ENCODE data around the gene FAM221B.

Gene FAM221B

GRCh38 chr9:35834260-35835215 lies 6.0 kb upstream of the FAM221B start:
- H3K4me3 ChIP-seq (ENCODE audit: low read depth, low read length) = no peak overlapping the region
- H3K36me3 ChIP-seq (ENCODE audit: control insufficient read depth, insufficient read depth, low read length) = no peaks in the 10 kb centered on the region
- no peak overlapping the region for H3K27ac ChIP-seq (ENCODE audit: low read depth, low read length)
- peaks cover 7% of the 10 kb centered on the region; the same call in 1 of the 2 replicates for H3K4me1 ChIP-seq (ENCODE audit: control insufficient read depth, insufficient read depth, low read length)
- H3K9ac ChIP-seq (ENCODE audit: low read length) = no peak overlapping the region
- no peaks in the 10 kb centered on the region for H3K9me3 ChIP-seq (ENCODE audit: control insufficient read depth, insufficient read depth, low read depth, low read length)
- no peaks in the 10 kb centered on the region; the same call in 1 of the 2 replicates for H3K27me3 ChIP-seq (ENCODE audit: control insufficient read depth, insufficient read depth, low read length)

DNA sequence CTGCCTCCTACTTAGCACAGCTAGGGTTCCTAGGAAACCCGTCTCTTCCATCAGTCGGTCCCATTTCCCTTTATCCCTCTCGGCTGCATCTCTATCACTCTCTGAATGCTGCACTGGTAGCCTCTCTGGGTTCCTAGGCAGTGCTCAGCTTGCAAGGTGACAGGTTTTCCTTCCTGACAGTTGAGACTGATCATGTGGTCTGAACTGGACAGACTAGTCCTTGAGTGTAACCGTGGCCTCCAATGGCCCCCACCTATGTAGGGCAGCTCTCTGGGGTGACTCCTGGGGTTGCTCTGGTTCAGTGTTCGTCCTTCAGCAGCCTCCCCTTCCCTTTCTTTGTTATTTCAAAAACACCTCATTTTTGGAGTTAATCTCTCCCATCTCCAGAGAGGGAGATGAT lies 4.3 kb upstream of the FAM221B start:
- Histone ChIP-seq H3K27ac (ENCODE audit: low read depth, low read length) (no peak overlapping the region), H3K36me3 (ENCODE audit: control insufficient read depth, insufficient read depth, low read length) (no peaks in the 10 kb centered on the region), H3K9me3 (ENCODE audit: control insufficient read depth, insufficient read depth, low read depth, low read length) (no peaks in the 10 kb centered on the region), H3K4me1 (ENCODE audit: control insufficient read depth, insufficient read depth, low read length) (peaks cover 11% of the 10 kb centered on the region; the same call in 1 of the 2 replicates), H3K4me3 (ENCODE audit: low read depth, low read length) (no peak overlapping the region), H3K27me3 (ENCODE audit: control insufficient read depth, insufficient read depth, low read length) (no peaks in the 10 kb centered on the region; the same call in 1 of the 2 replicates), H3K9ac (ENCODE audit: low read length) (no peak overlapping the region)

DNA sequence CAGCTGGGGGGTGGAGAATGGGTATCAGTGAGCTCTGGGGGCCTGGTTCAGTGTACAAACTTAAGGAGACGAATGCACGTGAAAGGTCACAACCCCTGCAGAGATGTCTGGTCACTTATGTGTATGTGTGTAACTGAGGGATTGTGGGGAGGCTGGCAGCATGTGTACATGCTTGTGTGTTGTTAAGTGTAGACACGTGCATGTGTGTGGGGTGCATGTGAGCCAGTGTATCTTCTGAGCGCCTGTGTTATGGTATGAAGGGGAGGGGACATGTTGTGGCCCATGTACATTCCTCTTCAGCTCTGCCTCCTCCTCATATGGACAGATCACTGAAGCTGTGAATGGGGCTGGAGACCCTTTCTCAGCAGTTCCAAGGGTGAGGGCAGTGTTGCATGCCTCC lies 2.5 kb upstream of the FAM221B start:
- H3K27ac ChIP-seq (ENCODE audit: low read depth, low read length) = no peak overlapping the region
- no peak overlapping the region for H3K4me3 ChIP-seq (ENCODE audit: low read depth, low read length)
- H3K9ac ChIP-seq (ENCODE audit: low read length) = no peak overlapping the region
- peaks cover 14% of the 10 kb centered on the region; the same call in 1 of the 2 replicates for H3K4me1 ChIP-seq (ENCODE audit: control insufficient read depth, insufficient read depth, low read length)
- H3K36me3 ChIP-seq (ENCODE audit: control insufficient read depth, insufficient read depth, low read length) = no peaks in the 10 kb centered on the region
- H3K9me3 ChIP-seq (ENCODE audit: control insufficient read depth, insufficient read depth, low read depth, low read length) = no peaks in the 10 kb centered on the region
- no peaks in the 10 kb centered on the region for H3K27me3 ChIP-seq (ENCODE audit: control insufficient read depth, insufficient read depth, low read length)

- Histone ChIP-seq H3K36me3 (ENCODE audit: control insufficient read depth, insufficient read depth, low read length) (no peaks in the 10 kb centered on the region), H3K9me3 (ENCODE audit: control insufficient read depth, insufficient read depth, low read depth, low read length) (no peaks in the 10 kb centered on the region), H3K9ac (ENCODE audit: low read length) (peak overlapping the region; percentile 53), H3K27ac (ENCODE audit: low read depth, low read length) (no peak overlapping the region), H3K27me3 (ENCODE audit: control insufficient read depth, insufficient read depth, low read length) (no peaks in the 10 kb centered on the region), H3K4me1 (ENCODE audit: control insufficient read depth, insufficient read depth, low read length) (peaks cover 15% of the 10 kb centered on the region; the same call in 1 of the 2 replicates), H3K4me3 (ENCODE audit: low read depth, low read length) (peak overlapping the region; percentile 86)
Measured at GRCh38 chr9:35829764-35830096, 1.2 kb upstream of the FAM221B start.

DNA sequence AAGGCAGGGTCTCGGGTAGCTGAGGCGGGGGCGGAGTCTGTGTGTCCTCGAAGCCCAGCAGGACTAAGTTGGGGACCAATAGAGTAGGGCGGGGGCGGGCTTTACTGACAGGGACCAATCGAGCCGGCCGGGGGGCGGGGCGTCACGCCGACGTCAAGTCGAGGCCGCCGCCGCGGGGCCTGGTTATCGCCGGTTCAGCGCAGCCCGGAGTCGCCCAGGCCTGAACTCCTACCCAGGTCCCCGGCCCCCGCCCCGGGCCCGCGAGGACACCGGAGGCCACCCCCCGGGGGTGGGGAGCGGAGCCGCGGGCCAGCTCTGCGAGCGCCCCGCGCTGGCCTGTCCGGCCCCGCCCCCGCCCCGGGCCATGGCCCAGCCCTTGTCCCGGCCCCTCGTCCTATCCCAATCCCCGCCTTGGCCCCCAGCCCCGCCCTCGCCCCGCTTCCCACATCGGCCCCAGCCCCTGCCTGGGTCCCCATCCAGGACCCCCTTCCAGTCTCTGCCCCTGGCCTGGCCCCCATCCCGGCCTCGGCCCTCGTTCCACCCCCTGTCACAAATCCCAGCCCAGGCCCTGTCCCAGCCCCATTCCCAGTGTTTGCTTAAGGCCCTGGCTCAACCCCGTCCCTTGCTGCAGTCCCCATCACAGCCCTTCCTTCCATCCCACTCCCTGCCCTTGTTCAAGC lies 692 bp upstream of the FAM221B start, which contains the start of gene TMEM8B:
TSS of gene TMEM8B (plus strand) at position 145 of the 680 bp plus-strand sequence. CDS start at position 365, 220 bp downstream.
- peak within 1 kb of the TSS; percentile 86 for H3K4me3 ChIP-seq (ENCODE audit: low read depth, low read length)
- H3K4me1 ChIP-seq (ENCODE audit: control insufficient read depth, insufficient read depth, low read length) = peaks cover 16% of the 10 kb centered on the region
- peak within 1 kb of the TSS; percentile 62 for H3K9ac ChIP-seq (ENCODE audit: low read length)
- H3K27ac ChIP-seq (ENCODE audit: low read depth, low read length) = no peak within 1 kb of the TSS
- H3K36me3 ChIP-seq (ENCODE audit: control insufficient read depth, insufficient read depth, low read length) = no peaks in the 10 kb centered on the region
- no peaks in the 10 kb centered on the region for H3K27me3 ChIP-seq (ENCODE audit: control insufficient read depth, insufficient read depth, low read length)
- no peaks in the 10 kb centered on the region for H3K9me3 ChIP-seq (ENCODE audit: control insufficient read depth, insufficient read depth, low read depth, low read length)

- Histone ChIP-seq H3K4me3 (ENCODE audit: low read depth, low read length) (no peak overlapping the region), H3K9me3 (ENCODE audit: control insufficient read depth, insufficient read depth, low read depth, low read length) (no peaks in the 10 kb centered on the region), H3K27ac (ENCODE audit: low read depth, low read length) (no peak overlapping the region), H3K9ac (ENCODE audit: low read length) (no peak overlapping the region), H3K4me1 (ENCODE audit: control insufficient read depth, insufficient read depth, low read length) (peaks cover 27% of the 10 kb centered on the region), H3K27me3 (ENCODE audit: control insufficient read depth, insufficient read depth, low read length) (no peaks in the 10 kb centered on the region), H3K36me3 (ENCODE audit: control insufficient read depth, insufficient read depth, low read length) (no peaks in the 10 kb centered on the region)
Measured at GRCh38 chr9:35827486-35827885, 1.0 kb downstream of the FAM221B start.

DNA sequence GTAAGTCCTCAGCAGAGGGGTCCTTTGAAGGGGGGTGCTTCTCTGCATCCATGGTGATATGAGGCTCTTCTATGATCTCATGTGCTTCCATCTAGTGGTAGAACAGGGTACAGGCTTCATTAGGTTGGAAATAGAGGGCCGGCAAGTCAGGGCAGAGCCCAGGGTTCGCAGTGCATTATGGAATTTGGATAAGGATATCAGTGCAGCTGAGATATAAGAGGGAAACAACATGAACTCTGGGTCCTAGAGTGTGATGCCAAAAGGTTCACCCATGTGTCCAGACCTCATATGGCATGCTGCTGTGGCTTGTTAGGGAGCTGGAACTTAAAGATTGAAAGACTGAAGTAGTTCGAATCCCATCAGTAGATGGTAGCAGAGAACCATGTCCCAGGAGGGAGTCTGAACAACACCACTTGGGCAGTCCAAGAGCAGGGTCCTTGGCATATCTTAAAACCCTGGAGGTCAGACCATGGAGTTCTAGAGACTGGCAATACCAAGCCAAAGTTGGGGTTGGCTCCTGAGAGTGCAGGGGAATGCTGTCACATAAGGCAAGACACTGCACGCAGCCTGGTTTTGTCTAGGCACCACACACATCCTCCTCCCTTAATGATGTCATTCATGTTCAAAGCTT lies 2.3 kb downstream of the FAM221B start:
- H3K9ac ChIP-seq (ENCODE audit: low read length) = no peak overlapping the region
- no peaks in the 10 kb centered on the region for H3K36me3 ChIP-seq (ENCODE audit: control insufficient read depth, insufficient read depth, low read length)
- H3K27ac ChIP-seq (ENCODE audit: low read depth, low read length) = no peak overlapping the region
- H3K4me1 ChIP-seq (ENCODE audit: control insufficient read depth, insufficient read depth, low read length) = peaks cover 27% of the 10 kb centered on the region
- H3K27me3 ChIP-seq (ENCODE audit: control insufficient read depth, insufficient read depth, low read length) = no peaks in the 10 kb centered on the region
- no peak overlapping the region for H3K4me3 ChIP-seq (ENCODE audit: low read depth, low read length)
- no peaks in the 10 kb centered on the region for H3K9me3 ChIP-seq (ENCODE audit: control insufficient read depth, insufficient read depth, low read depth, low read length)

DNA sequence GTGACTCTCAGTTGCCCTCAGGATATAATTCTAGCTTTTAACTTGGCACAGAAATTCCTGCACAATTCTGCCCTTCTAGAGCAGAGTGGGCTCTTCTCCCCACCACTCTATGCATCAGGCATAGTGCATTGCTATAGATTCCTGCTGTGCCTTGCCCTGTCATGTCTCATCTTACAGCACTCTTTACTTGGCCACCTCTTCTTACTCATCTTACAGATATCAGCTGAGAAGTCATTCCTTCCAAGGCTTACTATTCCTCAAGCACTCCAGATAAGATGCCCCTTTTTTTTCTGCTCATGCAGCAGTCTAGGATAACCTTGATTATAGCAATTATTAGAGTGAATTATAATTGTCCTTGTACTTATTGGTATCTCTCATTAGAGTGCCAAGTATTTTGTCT lies 5.6 kb downstream of the FAM221B start:
- H3K4me1 ChIP-seq (ENCODE audit: control insufficient read depth, insufficient read depth, low read length) = peaks cover 16% of the 10 kb centered on the region
- no peak overlapping the region for H3K9ac ChIP-seq (ENCODE audit: low read length)
- no peaks in the 10 kb centered on the region for H3K27me3 ChIP-seq (ENCODE audit: control insufficient read depth, insufficient read depth, low read length)
- H3K27ac ChIP-seq (ENCODE audit: low read depth, low read length) = no peak overlapping the region
- no peaks in the 10 kb centered on the region for H3K36me3 ChIP-seq (ENCODE audit: control insufficient read depth, insufficient read depth, low read length)
- no peaks in the 10 kb centered on the region for H3K9me3 ChIP-seq (ENCODE audit: control insufficient read depth, insufficient read depth, low read depth, low read length)
- no peak overlapping the region for H3K4me3 ChIP-seq (ENCODE audit: low read depth, low read length)

DNA sequence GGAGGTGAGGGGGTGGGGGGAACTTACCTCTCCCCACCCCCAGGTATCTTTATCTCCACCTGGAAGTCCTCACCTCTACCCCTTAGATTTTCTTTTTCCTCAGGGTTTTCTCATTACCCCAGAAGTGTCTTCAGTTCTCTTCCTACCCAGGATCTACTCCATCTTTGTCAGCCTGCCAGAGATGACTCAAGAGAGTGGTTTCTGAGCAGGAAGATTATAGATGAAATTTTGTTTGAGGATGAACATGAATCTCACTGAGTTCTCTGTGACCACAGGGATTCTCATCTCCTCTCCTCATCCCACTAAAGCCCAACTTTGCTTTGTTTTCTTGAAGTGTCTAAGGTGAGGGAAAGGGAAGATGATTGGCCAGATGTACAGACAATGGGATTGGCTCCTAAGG lies 8.5 kb downstream of the FAM221B start:
- no peaks in the 10 kb centered on the region for H3K9me3 ChIP-seq (ENCODE audit: control insufficient read depth, insufficient read depth, low read depth, low read length)
- no peaks in the 10 kb centered on the region for H3K27me3 ChIP-seq (ENCODE audit: control insufficient read depth, insufficient read depth, low read length)
- peaks cover 12% of the 10 kb centered on the region; the same call in 1 of the 2 replicates for H3K4me1 ChIP-seq (ENCODE audit: control insufficient read depth, insufficient read depth, low read length)
- no peak overlapping the region for H3K27ac ChIP-seq (ENCODE audit: low read depth, low read length)
- H3K4me3 ChIP-seq (ENCODE audit: low read depth, low read length) = no peak overlapping the region
- H3K9ac ChIP-seq (ENCODE audit: low read length) = no peak overlapping the region
- no peaks in the 10 kb centered on the region for H3K36me3 ChIP-seq (ENCODE audit: control insufficient read depth, insufficient read depth, low read length)

- H3K9ac ChIP-seq (ENCODE audit: low read length) = no peak overlapping the region
Measured at GRCh38 chr9:35818341-35818740, 10.2 kb downstream of the FAM221B start.

More at GRCh38 chr9:35818341-35818740, 10.2 kb downstream of the FAM221B start:
- no peak overlapping the region for H3K27ac ChIP-seq (ENCODE audit: low read depth, low read length)
- H3K36me3 ChIP-seq (ENCODE audit: control insufficient read depth, insufficient read depth, low read length) = no peaks in the 10 kb centered on the region
- no peaks in the 10 kb centered on the region for H3K27me3 ChIP-seq (ENCODE audit: control insufficient read depth, insufficient read depth, low read length)
- H3K9me3 ChIP-seq (ENCODE audit: control insufficient read depth, insufficient read depth, low read depth, low read length) = no peaks in the 10 kb centered on the region
- H3K4me3 ChIP-seq (ENCODE audit: low read depth, low read length) = no peak overlapping the region
- H3K4me1 ChIP-seq (ENCODE audit: control insufficient read depth, insufficient read depth, low read length) = peaks cover 15% of the 10 kb centered on the region

Data from HUES6 (cell line).